Left lung (tissue), 10 donors: ENCODE results near the gene GRN. TPM values are rescaled to one million over a fixed set of nuclear protein-coding genes. Genes with fewer than 3 reads are reported as not detected.

Source experiments
- ATAC-seq: fragments of 200-7000 bp; cut with Tn5 transposase; one replicate; pipeline ENCODE4 v1.9.1; 2020; ENCODE audit warnings: moderate library complexity
- DNase-seq, 4 donors: peaks; one replicate each; pipeline ENCODE4 v3.0.0-alpha.2; 2013 to 2020
- H3K27ac ChIP-seq, 2 donors: fragments of 200-600 bp; sonication (generic) in 1 of 2; one replicate each; pipeline versions ENCODE4 v1.5.0 to v1.8.0; 2020 to 2021
- H3K27me3 ChIP-seq, 2 donors: fragments of 200-600 bp; sonication (generic) in 1 of 2; one replicate each; pipeline versions ENCODE4 v1.5.0 to v1.8.0; 2020 to 2021
- H3K36me3 ChIP-seq, 2 donors: fragments of 200-600 bp; sonication (generic) in 1 of 2; one replicate each; pipeline versions ENCODE4 v1.5.0 to v1.8.0; 2020 to 2021
- H3K4me1 ChIP-seq, 2 donors: fragments of 200-600 bp; one replicate each; pipeline ENCODE4 v1.8.0; 2021
- H3K4me3 ChIP-seq, 2 donors: fragments of 200-600 bp; sonication (generic) in 1 of 2; one replicate each; pipeline versions ENCODE4 v1.5.0 to v1.8.0; 2020 to 2021; ENCODE audit warnings: mild to moderate bottlenecking in 1 of 2
- H3K9me3 ChIP-seq, 2 donors: fragments of 200-600 bp; sonication (generic) in 1 of 2; one replicate each; pipeline versions ENCODE4 v1.5.0 to v1.8.0; 2020 to 2021
- CTCF ChIP-seq, 2 donors: fragments of 200-600 bp; sonication (generic) in 1 of 2; IDR thresholded peaks; one replicate each; pipeline versions ENCODE4 v1.5.0 to v1.8.0; 2021; ENCODE audit warnings: antibody characterized with exemption in 2 of 2
- intact Hi-C, 2 donors: fragments of 100-400 bp; cut with DNase I; formaldehyde crosslinking; loops; one replicate each; pipeline versions ENCODE4 v1.11.2 to v1.14.2; 2022
- polyA plus RNA-seq, 6 donors: library from polyadenylated mRNA; unstranded; fragments of 120-200 nt; gene quantifications; one replicate each; pipeline ENCODE4 v1.2.1, GENCODE V29; 2013; ENCODE audit not compliant: insufficient read length in 6 of 6
- total RNA-seq, 2 donors: library from RNA; stranded (reverse); fragmentation: NEBNext Ultra II Directional; extraction: Animal tissue kit (Norgen Biotek cat#: 25700); gene quantifications; one replicate each; pipeline ENCODE4 v1.2.1, GENCODE V29; 2021
- donor health status: DM: no; HTN: yes; CAD: no.
- donor health status: DM: no; HTN: no; CAD: no.

Gene GRN
- total and polyA plus RNA-seq, 8 donors = 199 to 616 (median 235) TPM

DNA sequence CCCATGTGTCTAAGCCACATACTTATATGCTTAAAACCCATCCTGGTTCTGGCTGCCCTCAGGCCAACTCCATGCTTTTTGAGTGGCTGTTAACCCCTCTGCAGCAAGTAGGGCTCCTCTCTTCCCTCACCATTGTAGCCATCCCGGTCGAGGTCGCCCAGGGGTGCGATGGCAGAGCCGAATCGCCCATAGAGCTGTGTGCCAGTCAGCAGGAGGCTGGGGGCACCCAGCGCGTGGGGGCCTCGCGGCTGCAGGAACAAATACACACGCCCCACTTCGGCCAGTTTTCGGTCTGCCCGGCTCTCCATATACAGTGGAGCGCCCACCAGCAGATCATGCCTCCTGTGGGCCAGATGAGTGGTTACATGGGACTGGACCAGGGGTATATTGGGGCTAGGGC, 38.3 kb downstream of the GRN start:
- DNase-seq (no peak), ATAC-seq (no peak)
- H3K9me3 ChIP-seq = no peaks in the 10 kb centered on the region
- H3K36me3 ChIP-seq = no peaks in the 10 kb centered on the region
- H3K4me1 ChIP-seq = peaks cover 12 to 17% of the 10 kb centered on the region in 2 donors
- TF ChIP-seq CTCF (IDR thresholded peaks at IDR 0.05) = no peak
- H3K27me3 ChIP-seq = peaks cover 0 to 49% of the 10 kb centered on the region in 2 donors
- no peak overlapping the region for H3K27ac ChIP-seq
- intact Hi-C loops = no loop called here
- H3K4me3 ChIP-seq = no peak overlapping the region

- no peak for TF ChIP-seq CTCF (IDR thresholded peaks at IDR 0.05)
- peaks cover 0 to 49% of the 10 kb centered on the region in 2 donors for H3K27me3 ChIP-seq
- intact Hi-C loops = no loop called here
These were observed 38.8 kb downstream of the GRN start for GRCh38 chr17:44383861-44384260.

GRCh38 chr17:44384281-44384822, 39.2 kb downstream of the GRN start:
- Histone ChIP-seq H3K36me3 (no peaks in the 10 kb centered on the region), H3K4me3 (peak overlapping the region in 1 of 2 donors; percentile 47), H3K27me3 (peaks cover 0 to 49% of the 10 kb centered on the region in 2 donors), H3K4me1 (peaks cover 12 to 17% of the 10 kb centered on the region in 2 donors), H3K27ac (no peak overlapping the region), H3K9me3 (no peaks in the 10 kb centered on the region)
- intact Hi-C loops = no loop called here
- DNase-seq (no peak), ATAC-seq (no peak)
- TF ChIP-seq CTCF (IDR thresholded peaks at IDR 0.05) = no peak

More at GRCh38 chr17:44383861-44384260, 38.8 kb downstream of the GRN start:
- ATAC-seq (no peak), DNase-seq (no peak)
- no peaks in the 10 kb centered on the region for H3K36me3 ChIP-seq
- H3K27ac ChIP-seq = no peak overlapping the region
- H3K4me1 ChIP-seq = peaks cover 12 to 17% of the 10 kb centered on the region in 2 donors
- H3K9me3 ChIP-seq = no peaks in the 10 kb centered on the region
- no peak overlapping the region for H3K4me3 ChIP-seq

DNA sequence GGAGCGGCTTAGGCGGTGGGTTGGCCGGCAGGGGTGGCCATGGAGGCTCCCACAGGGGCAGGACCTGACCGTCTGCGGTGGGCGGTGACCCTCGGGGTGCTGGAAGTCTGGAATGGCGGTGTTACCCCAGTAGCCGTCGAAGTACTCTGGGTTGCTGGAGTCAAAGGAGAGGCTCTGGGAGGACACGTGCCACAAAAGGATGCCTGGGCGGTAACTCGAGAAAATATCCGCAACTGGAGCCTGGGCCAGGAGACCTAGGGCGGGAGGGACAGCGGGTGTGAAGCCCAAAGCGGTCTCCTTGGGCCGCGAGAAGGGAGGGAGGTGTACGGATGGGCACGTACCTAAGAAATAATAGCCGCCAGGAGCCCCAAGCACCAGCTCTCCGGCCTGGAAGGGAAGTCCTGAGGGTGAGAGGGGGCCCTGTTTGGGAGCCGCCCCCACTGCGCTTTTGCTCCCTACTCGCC, 39.8 kb downstream of the GRN start:
- Histone ChIP-seq H3K4me1 (peaks cover 12 to 17% of the 10 kb centered on the region in 2 donors), H3K27ac (no peak overlapping the region), H3K36me3 (no peaks in the 10 kb centered on the region), H3K4me3 (peak overlapping the region; percentile 46 to 47), H3K27me3 (peaks cover 0 to 49% of the 10 kb centered on the region in 2 donors), H3K9me3 (no peaks in the 10 kb centered on the region)
- TF ChIP-seq CTCF (IDR thresholded peaks at IDR 0.05) = no peak
- intact Hi-C loops = no loop called here
- ATAC-seq (no peak), DNase-seq (no peak)

- no peaks in the 10 kb centered on the region for H3K36me3 ChIP-seq
- DNase-seq (peak; percentile 72 to 94 (median 88)), ATAC-seq (peak; percentile 98)
- peaks cover 12 to 17% of the 10 kb centered on the region in 2 donors for H3K4me1 ChIP-seq
- no peaks in the 10 kb centered on the region for H3K9me3 ChIP-seq
- no peak overlapping the region for H3K27ac ChIP-seq
- no peak for TF ChIP-seq CTCF (IDR thresholded peaks at IDR 0.05)
- intact Hi-C loops = no loop called here
- peaks cover 0 to 49% of the 10 kb centered on the region in 2 donors for H3K27me3 ChIP-seq
- H3K4me3 ChIP-seq = peak overlapping the region; percentile 46 to 47
These were observed 40.4 kb downstream of the GRN start for GRCh38 chr17:44385287-44386181.
